DOHH2 (cell line): ENCODE data around the gene EIF1AD.
"Not testable (repeated sequence)": the region's sequence is repeated elsewhere in the genome, so short reads cannot be mapped to it uniquely, and the experiment has no call there.

Experiments used
- CTCF ChIP-seq: fragments of 200-600 bp; sonication (generic); IDR thresholded peaks from one replicate; pipeline ENCODE4 v1.5.1; 2014; ENCODE audit warnings: antibody characterized with exemption, mild to moderate bottlenecking, low read depth, low read length; ENCODE audit not compliant: poor library complexity, severe bottlenecking
- EZH2phosphoT487 ChIP-seq: fragments of 200-600 bp; sonication (generic); IDR thresholded peaks from 2 replicates; pipeline ENCODE4 v1.6.1; 2017; ENCODE audit warnings: borderline replicate concordance, mild to moderate bottlenecking, antibody characterized with exemption, low read length, moderate library complexity, mixed read lengths

- not testable (repeated sequence) for TF ChIP-seq CTCF, EZH2phosphoT487
These were observed 50.3 kb downstream of the EIF1AD start for GRCh38 chr11:65951641-65952040.
